Right atrium auricular region (tissue), 2 donors: ENCODE measurements around the gene PCGF2. TPM values are rescaled to one million over a fixed set of nuclear protein-coding genes. Genes with fewer than 3 reads are reported as not detected.

Experiments used
- DNase-seq: peaks from one replicate; pipeline ENCODE4 v3.0.0-alpha.2; 2019; ENCODE audit warnings: low spot score
- H3K27ac ChIP-seq, 2 donors: fragments of 200-600 bp; sonication (generic); 1 replicate in 1 of 2; 2 replicates in 1 of 2; pipeline ENCODE4 v1.5.1; 2016 to 2019
- H3K27me3 ChIP-seq, 2 donors: fragments of 200-600 bp; sonication (generic); one replicate each; pipeline versions ENCODE4 v1.5.1 to v1.6.0; 2017 to 2019
- H3K36me3 ChIP-seq: fragments of 200-600 bp; sonication (generic); one replicate; pipeline ENCODE4 v1.5.1; 2016
- H3K4me1 ChIP-seq, 2 donors: fragments of 200-600 bp; sonication (generic); one replicate each; pipeline versions ENCODE4 v1.5.1 to v1.6.0; 2017 to 2019
- H3K4me3 ChIP-seq, 2 donors: fragments of 200-600 bp; sonication (generic); 1 replicate in 1 of 2; 2 replicates in 1 of 2; pipeline ENCODE4 v1.5.1; 2017 to 2019; ENCODE audit warnings: mild to moderate bottlenecking in 1 of 2, moderate library complexity in 1 of 2
- H3K9me3 ChIP-seq, 2 donors: fragments of 200-600 bp; sonication (generic); one replicate each; pipeline ENCODE4 v1.5.1; 2019
- CTCF ChIP-seq, 2 donors: fragments of 200-600 bp; sonication (generic); IDR thresholded peaks; one replicate each; pipeline ENCODE4 v1.5.1; 2019; ENCODE audit warnings: antibody characterized with exemption in 2 of 2
- total RNA-seq, 2 donors: library from RNA; depleted of rRNA; stranded (reverse); fragments of >200 nt; gene quantifications; one replicate each; pipeline ENCODE4 v1.1.0, GENCODE V29; 2016

Gene PCGF2
- total RNA-seq, 2 donors from 2014 or later: 5.9 to 12.1 TPM

- Histone ChIP-seq H3K27ac (no peak overlapping the region), H3K4me1 (peaks cover 0 to 26% of the 10 kb centered on the region in 2 donors), H3K36me3 (no peaks in the 10 kb centered on the region), H3K9me3 (no peaks in the 10 kb centered on the region), H3K4me3 (no peak overlapping the region), H3K27me3 (no peaks in the 10 kb centered on the region)
- no peak for TF ChIP-seq CTCF (IDR thresholded peaks at IDR 0.05)
- no peak for DNase-seq
Observed at GRCh38 chr17:38697061-38697820, 50.9 kb downstream of the PCGF2 start.

- peaks cover 0 to 15% of the 10 kb centered on the region in 2 donors for H3K4me1 ChIP-seq
- H3K27ac ChIP-seq: peak overlapping the region; percentile 76 to 78
- no peaks in the 10 kb centered on the region for H3K36me3 ChIP-seq
- no peaks in the 10 kb centered on the region for H3K27me3 ChIP-seq
- no peaks in the 10 kb centered on the region for H3K9me3 ChIP-seq
- no peak overlapping the region for H3K4me3 ChIP-seq
- no peak for TF ChIP-seq CTCF (IDR thresholded peaks at IDR 0.05)
- DNase-seq: peak; percentile 90
Observed at GRCh38 chr17:38693700-38694329, 54.3 kb downstream of the PCGF2 start.

- no peak for TF ChIP-seq CTCF (IDR thresholded peaks at IDR 0.05)
- Histone ChIP-seq H3K36me3 (no peaks in the 10 kb centered on the region), H3K27ac (no peak overlapping the region), H3K4me3 (no peak overlapping the region), H3K4me1 (peaks cover 0 to 15% of the 10 kb centered on the region in 2 donors), H3K9me3 (no peaks in the 10 kb centered on the region), H3K27me3 (no peaks in the 10 kb centered on the region)
- no peak for DNase-seq
Observed at GRCh38 chr17:38691154-38691553, 57.0 kb downstream of the PCGF2 start.

GRCh38 chr17:38690386-38690785 lies 57.8 kb downstream of the PCGF2 start:
- no peaks in the 10 kb centered on the region for H3K9me3 ChIP-seq
- DNase-seq: no peak
- H3K27ac ChIP-seq: no peak overlapping the region
- H3K36me3 ChIP-seq: no peaks in the 10 kb centered on the region
- H3K4me1 ChIP-seq: peaks cover 0 to 15% of the 10 kb centered on the region in 2 donors
- H3K27me3 ChIP-seq: no peaks in the 10 kb centered on the region
- TF ChIP-seq CTCF (IDR thresholded peaks at IDR 0.05): no peak
- no peak overlapping the region for H3K4me3 ChIP-seq

GRCh38 chr17:38687286-38687685 lies 60.9 kb downstream of the PCGF2 start:
- no peak for DNase-seq
- H3K36me3 ChIP-seq: no peaks in the 10 kb centered on the region
- H3K27ac ChIP-seq: no peak overlapping the region
- H3K9me3 ChIP-seq: no peaks in the 10 kb centered on the region
- H3K27me3 ChIP-seq: no peaks in the 10 kb centered on the region
- TF ChIP-seq CTCF (IDR thresholded peaks at IDR 0.05): no peak
- H3K4me1 ChIP-seq: no peaks in the 10 kb centered on the region
- H3K4me3 ChIP-seq: no peak overlapping the region
